HepG2 (cell line): ENCODE results near the gene TWNK. TPM values are rescaled to one million over a fixed set of nuclear protein-coding genes. Genes with fewer than 3 reads are reported as not detected.

Experiments
- KMT2B ChIP-seq: IDR thresholded peaks from 2 replicates; pipeline ENCODE4 v1.6.1; 2016; ENCODE audit warnings: missing genetic modification reagents, missing compliant biosample characterization
- MBNL3 ChIP-seq: fragments of 250-450 bp; sonication (Bioruptor Pico); conservative IDR thresholded peaks from 2 replicates; pipeline ENCODE4 v1.8.0; 2022; ENCODE audit warnings: mild to moderate bottlenecking, inconsistent platforms
- RAD21 ChIP-seq: fragments of 450-650 bp; formaldehyde crosslinking; IDR thresholded peaks from 2 replicates; pipeline ENCODE4 v1.5.0; 2020; ENCODE audit warnings: mild to moderate bottlenecking
- XBP1 ChIP-seq: sonication (generic); formaldehyde crosslinking; IDR thresholded peaks from 2 replicates; pipeline ENCODE4 v1.5.0; 2020; ENCODE audit warnings: missing genetic modification reagents
- ZNF407 ChIP-seq: sonication (generic); formaldehyde crosslinking; IDR thresholded peaks from one replicate; pipeline ENCODE4 v1.5.1; 2020; ENCODE audit warnings: mild to moderate bottlenecking, missing genetic modification reagents; ENCODE audit errors: not compliant biosample characterization
- ZNF816 ChIP-seq: sonication (generic); formaldehyde crosslinking; IDR thresholded peaks from 2 replicates; pipeline ENCODE4 v1.8.0; 2022; ENCODE audit warnings: missing genetic modification reagents, mild to moderate bottlenecking, borderline replicate concordance
- polyA plus RNA-seq, 8 experiments: library from polyadenylated mRNA; depleted of rRNA in 3 of 8; stranded (reverse) in 7 of 8; unstranded in 1 of 8; fragments of >200 nt; fragmentation: Illumina TruSeq in 4 of 8; extraction: Trizol in 4 of 8; gene quantifications; 2 replicates each; pipeline versions ENCODE4 v1.2.1 to v1.2.3, GENCODE V29; 2011 to 2016; ENCODE audit warnings: low read depth in 4 of 8, missing spikeins in 1 of 8, mixed read lengths in 1 of 8; ENCODE audit not compliant: insufficient read depth in 1 of 8
- total RNA-seq, 5 experiments: library from RNA; depleted of rRNA; stranded (reverse); fragments of >200 nt; fragmentation: Illumina TruSeq; extraction: Trizol; gene quantifications; 2 replicates each; pipeline ENCODE4 v1.2.3, GENCODE V29; 2016; ENCODE audit warnings: low read depth in 1 of 5
- TF ChIP-seq, protein P1 (sequence below): sonication (generic); formaldehyde crosslinking; IDR thresholded peaks from 2 replicates; pipeline ENCODE4 v1.8.1; 2023; ENCODE audit warnings: mild to moderate bottlenecking, missing genetic modification reagents

Gene TWNK
- total and polyA plus RNA-seq, 2 of the 13 experiments (the other 11 are each of a cell fraction or from before 2014, with no cell fraction given), result 10.7 to 16.5 TPM

GRCh38 chr10:100970076-100970913 lies 17.0 kb upstream of the TWNK start (continued):
- TF ChIP-seq ZNF407 (CRISPR knock-in tag) (no peak), MBNL3 (CRISPR knock-in tag) (no peak), KMT2B (CRISPR knock-in tag) (no peak), XBP1 (CRISPR knock-in tag) (no peak), ZNF816 (no peak), RAD21 (CRISPR knock-in tag) (no peak)
- TF ChIP-seq, protein P1, sequence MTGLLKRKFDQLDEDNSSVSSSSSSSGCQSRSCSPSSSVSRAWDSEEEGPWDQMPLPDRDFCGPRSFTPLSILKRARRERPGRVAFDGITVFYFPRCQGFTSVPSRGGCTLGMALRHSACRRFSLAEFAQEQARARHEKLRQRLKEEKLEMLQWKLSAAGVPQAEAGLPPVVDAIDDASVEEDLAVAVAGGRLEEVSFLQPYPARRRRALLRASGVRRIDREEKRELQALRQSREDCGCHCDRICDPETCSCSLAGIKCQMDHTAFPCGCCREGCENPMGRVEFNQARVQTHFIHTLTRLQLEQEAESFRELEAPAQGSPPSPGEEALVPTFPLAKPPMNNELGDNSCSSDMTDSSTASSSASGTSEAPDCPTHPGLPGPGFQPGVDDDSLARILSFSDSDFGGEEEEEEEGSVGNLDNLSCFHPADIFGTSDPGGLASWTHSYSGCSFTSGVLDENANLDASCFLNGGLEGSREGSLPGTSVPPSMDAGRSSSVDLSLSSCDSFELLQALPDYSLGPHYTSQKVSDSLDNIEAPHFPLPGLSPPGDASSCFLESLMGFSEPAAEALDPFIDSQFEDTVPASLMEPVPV (CRISPR knock-in tag), result no peak
